GM12865 (cell line): ENCODE results near the gene GABRA4.

Source experiments
- DNase-seq: peaks from one replicate; pipeline ENCODE4 v3.0.0; 2010; ENCODE audit warnings: low read depth
- H3K4me3 ChIP-seq: 2 replicates; pipeline ENCODE4 v1.5.1; 2011; ENCODE audit warnings: mild to moderate bottlenecking, low read depth, low read length, control low read depth
- TF ChIP-seq, protein P1 (sequence below): IDR thresholded peaks from 2 replicates; pipeline ENCODE4 v1.5.1; 2011; ENCODE audit warnings: low read length, control low read depth, low read depth, inconsistent platforms; ENCODE audit not compliant: insufficient read depth; ENCODE audit errors: missing control alignments

The GABRA4 gene

DNA sequence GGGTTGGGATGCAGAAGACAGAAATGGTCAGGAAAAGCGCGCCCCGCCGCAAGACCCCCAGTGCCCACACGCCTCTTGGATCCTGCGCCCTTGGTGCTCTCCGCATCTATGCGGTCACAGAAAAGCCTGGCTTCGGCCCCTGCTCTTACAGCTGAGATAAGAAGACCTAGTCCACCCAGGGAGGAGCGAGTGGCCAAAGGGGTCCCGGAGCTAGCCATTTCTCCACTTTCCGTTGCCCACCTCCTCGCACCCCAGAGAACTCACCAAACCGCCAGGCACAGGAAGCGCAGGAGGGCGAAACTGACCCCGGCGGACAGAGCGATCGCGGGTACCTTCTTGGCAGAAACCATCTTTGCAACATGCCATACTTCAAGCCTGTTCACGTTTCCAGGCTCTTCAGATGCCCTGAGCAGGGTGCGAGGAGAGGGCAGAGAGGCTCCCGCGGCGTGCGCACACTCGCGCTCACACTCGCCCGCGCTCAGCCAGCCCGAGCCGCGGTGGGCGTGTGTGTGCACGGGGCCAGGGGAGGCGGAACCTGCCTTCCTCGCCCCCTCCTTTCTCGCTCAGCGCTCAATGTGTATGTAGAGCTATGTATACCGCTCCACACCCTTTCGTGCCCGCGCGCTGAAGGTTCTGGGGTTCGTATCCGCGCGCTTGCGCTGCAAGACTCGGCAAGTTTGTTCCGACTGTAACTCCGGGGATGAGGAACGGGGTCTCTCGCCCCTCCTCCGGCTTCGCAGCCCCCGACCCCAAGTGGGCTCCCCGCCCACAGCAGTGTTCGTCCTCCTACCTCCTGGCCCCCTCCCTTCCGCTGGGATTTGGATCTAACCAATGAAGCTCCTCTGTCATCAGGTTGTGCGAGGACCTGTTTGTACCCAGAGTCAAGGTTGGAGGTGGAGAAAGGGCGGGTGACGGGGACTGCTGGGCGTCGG lies at the start of gene GABRA4:
GABRA4 (minus strand) TSS at position 507 of the 932 bp plus-strand sequence; CDS start at position 350, 157 bp downstream.
- no peak within 1 kb of the TSS for H3K4me3 ChIP-seq

DNA sequence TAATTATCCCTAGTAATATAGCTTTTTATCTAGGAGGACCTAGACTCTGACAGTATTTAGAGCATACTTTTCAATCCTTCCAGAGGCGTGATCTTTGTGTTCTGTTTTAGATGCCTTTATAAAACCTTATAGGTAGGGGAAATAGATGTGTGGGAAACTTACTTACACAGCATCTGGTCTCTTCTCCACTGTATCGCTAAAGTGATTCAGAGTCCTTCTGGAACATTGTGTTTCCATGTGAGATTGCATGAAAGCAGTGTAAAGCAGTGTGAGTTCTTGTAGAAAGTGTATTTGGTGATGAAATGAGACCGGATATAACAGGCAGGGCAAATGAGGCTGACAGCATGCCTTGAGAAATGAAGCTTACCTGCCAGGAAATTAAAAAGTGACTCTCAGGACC lies 47.4 kb upstream of the GABRA4 start:
- TF ChIP-seq, protein P1, sequence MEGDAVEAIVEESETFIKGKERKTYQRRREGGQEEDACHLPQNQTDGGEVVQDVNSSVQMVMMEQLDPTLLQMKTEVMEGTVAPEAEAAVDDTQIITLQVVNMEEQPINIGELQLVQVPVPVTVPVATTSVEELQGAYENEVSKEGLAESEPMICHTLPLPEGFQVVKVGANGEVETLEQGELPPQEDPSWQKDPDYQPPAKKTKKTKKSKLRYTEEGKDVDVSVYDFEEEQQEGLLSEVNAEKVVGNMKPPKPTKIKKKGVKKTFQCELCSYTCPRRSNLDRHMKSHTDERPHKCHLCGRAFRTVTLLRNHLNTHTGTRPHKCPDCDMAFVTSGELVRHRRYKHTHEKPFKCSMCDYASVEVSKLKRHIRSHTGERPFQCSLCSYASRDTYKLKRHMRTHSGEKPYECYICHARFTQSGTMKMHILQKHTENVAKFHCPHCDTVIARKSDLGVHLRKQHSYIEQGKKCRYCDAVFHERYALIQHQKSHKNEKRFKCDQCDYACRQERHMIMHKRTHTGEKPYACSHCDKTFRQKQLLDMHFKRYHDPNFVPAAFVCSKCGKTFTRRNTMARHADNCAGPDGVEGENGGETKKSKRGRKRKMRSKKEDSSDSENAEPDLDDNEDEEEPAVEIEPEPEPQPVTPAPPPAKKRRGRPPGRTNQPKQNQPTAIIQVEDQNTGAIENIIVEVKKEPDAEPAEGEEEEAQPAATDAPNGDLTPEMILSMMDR = no peak
- DNase-seq = no peak
- no peak overlapping the region for H3K4me3 ChIP-seq

More for the DNA sequence above, at the start of gene GABRA4:
- TF ChIP-seq, protein P1 = no peak
- DNase-seq = no peak

DNA sequence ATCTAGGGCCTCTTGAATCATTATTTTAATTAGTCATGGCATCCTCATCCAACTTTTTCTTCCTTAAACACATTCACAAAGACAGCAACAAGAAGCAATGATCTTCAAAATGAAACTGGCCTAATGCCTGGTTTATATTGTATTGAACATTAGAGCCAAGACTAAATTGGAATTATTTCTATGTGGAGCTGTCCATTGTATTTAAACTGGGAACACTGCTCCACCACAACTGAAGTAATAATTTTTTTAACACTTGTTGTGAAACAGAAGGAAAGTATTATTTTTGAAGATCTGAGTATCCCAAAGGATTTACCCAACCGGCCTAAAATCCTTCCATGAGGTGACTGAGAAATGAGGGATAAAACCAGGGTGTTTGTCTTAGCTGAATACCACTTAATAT lies 44.9 kb upstream of the GABRA4 start:
- TF ChIP-seq, protein P1 = no peak
- no peak for DNase-seq
- H3K4me3 ChIP-seq = no peak overlapping the region

DNA sequence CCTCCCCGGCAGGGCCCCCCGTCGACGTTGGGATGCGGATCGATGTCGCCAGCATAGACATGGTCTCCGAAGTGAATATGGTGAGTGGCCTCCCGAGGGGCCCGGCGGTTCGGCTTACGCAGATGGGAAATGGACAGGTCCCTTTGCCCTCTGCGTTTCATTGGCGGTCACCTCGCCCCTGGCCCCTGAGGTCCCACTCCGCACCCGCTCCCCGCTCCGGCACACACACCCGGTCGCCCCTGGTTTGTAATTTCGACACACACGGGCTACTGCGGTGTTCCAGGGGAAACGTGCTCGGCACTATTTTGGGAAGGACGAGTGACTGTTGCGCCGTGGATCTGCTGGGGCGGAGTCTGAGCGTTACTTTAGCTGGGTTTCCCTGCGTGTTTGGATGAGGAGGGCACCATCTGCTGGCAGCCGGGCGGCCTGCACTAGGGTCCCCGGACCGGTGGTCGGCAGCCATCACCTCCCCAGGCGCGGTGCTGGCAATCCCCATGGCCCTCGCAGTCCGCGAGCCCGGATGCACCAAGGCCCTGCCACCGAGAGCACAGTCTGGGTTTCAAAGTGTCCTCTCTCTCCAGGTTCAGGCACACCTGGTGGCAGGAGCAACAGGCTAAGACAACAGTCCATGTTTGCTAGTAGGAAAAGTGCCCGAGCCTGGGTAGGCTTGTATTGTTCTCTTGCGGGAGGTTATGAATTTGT lies 39.2 kb upstream of the GABRA4 start:
- peak; percentile 68 for DNase-seq
- TF ChIP-seq, protein P1 = peak; percentile 85
- H3K4me3 ChIP-seq = peak overlapping the region; percentile 32

DNA sequence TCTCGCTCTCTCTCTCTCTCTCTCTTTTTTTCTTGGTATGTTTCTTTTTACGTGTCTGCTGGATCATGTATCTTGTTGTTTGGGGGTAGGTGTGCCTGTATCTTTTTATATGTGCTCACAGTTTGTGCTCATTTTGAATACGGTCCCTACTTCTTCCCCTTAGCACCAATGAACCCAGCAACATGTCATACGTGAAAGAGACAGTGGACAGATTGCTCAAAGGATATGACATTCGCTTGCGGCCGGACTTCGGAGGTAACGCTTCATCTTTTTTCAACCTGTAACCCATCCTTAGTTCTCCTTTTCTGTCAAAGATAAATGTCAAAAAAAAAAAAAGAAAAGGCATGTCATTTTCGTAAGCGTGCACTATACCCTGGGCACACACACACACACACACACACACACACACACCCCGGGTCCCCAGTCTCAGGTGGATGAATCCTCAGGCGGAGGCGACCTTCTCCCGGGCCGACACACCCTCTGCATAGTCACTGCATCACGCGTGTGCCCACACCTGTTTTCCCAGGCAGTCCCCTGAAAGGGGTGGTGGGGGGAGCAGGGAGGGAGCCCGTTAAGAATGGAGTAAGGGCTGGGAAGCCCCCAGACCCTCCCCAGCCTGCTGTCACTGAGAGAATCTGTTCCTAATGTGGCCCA lies 38.5 kb upstream of the GABRA4 start:
- peak; percentile 14 for DNase-seq
- TF ChIP-seq, protein P1 = no peak
- no peak overlapping the region; the same call in 1 of the 2 replicates for H3K4me3 ChIP-seq

DNA sequence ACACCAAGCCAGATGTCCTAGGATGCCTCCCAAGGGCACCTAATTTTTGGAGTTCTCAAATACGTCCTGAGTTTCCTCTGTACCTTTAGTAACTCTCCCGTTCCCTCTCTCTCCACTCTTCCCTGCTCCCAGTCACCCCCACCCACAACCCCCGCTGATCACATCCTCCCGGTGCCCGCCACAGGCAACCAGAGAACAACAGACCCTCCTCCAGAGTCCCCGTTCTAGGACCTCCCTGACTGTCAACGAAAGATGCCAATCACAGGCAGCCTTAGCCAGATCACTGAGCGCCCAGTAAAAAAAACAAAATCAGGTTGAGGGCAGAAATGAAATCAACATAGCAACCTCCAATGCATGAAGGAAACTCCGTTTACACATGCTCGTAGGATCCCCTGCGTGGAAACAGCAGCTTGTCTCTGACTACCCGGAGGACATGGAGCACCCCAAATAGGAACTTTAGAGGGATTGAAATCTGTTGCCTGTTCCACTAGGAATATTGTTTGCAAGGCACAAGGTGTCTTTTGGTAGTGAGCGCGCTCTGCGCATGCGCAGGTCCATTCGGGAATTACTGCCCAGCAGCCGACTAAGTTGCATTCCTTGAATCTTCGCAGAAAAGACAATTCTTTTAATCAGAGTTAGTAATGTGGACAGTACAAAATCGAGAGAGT lies 37.8 kb upstream of the GABRA4 start, which contains the start of gene GABRB1:
GABRB1 (plus strand) TSS at position 557 of the 668 bp plus-strand sequence.
- peak within 1 kb of the TSS; percentile 32 for H3K4me3 ChIP-seq
- TF ChIP-seq, protein P1 = no peak
- DNase-seq = peak; percentile 2
